ENCODE measurements around the gene SST.

Gene SST

GRCh38 chr3:187669675-187670504 lies at the start of gene SST:
TSS of gene SST (minus strand) at chr3:187670394. CDS start at chr3:187670291, 103 bp downstream.
- in situ Hi-C loops (cut with MboI; ENCODE audit: low sequenced_read_pairs), result no loop called here

- in situ Hi-C loops (cut with MboI; ENCODE audit: low sequenced_read_pairs), result loop anchor here (10.0 kb wide), 1 partner anchor 395 kb away; no protein-coding TSS in a partner anchor
Measured at GRCh38 chr3:187719628-187720336, 49.6 kb upstream of the SST start.

GRCh38 chr3:187718802-187719201 lies 48.6 kb upstream of the SST start:
- in situ Hi-C loops (cut with MboI; ENCODE audit: low sequenced_read_pairs), result loop anchor here (10.0 kb wide), 1 partner anchor 394 kb away; no protein-coding TSS in a partner anchor

- in situ Hi-C loops (cut with MboI; ENCODE audit: low sequenced_read_pairs), result loop anchor here (10.0 kb wide), 1 partner anchor 393 kb away; no protein-coding TSS in a partner anchor
Measured at GRCh38 chr3:187717572-187717971, 47.4 kb upstream of the SST start.

GRCh38 chr3:187714404-187714979 lies 44.3 kb upstream of the SST start:
- in situ Hi-C loops (cut with MboI; ENCODE audit: low sequenced_read_pairs), result loop anchor here (10.0 kb wide), 1 partner anchor 390 kb away; no protein-coding TSS in a partner anchor

GRCh38 chr3:187713504-187713903 lies 43.3 kb upstream of the SST start:
- in situ Hi-C loops (cut with MboI; ENCODE audit: low sequenced_read_pairs), result loop anchor here (10.0 kb wide), 1 partner anchor 389 kb away; no protein-coding TSS in a partner anchor

- in situ Hi-C loops (cut with MboI; ENCODE audit: low sequenced_read_pairs), result no loop called here
Measured at GRCh38 chr3:187709155-187709554, 39.0 kb upstream of the SST start.

- in situ Hi-C loops (cut with MboI; ENCODE audit: low sequenced_read_pairs), result no loop called here
Measured at GRCh38 chr3:187708696-187709095, 38.5 kb upstream of the SST start.

GRCh38 chr3:187706971-187707370 lies 36.8 kb upstream of the SST start:
- in situ Hi-C loops (cut with MboI; ENCODE audit: low sequenced_read_pairs), result no loop called here

GRCh38 chr3:187705164-187705563 lies 35.0 kb upstream of the SST start:
- in situ Hi-C loops (cut with MboI; ENCODE audit: low sequenced_read_pairs), result no loop called here

- in situ Hi-C loops (cut with MboI; ENCODE audit: low sequenced_read_pairs), result no loop called here
Measured at GRCh38 chr3:187702507-187703033, 32.4 kb upstream of the SST start, which contains the start of gene RTP2. TSS of gene RTP2 (minus strand) at chr3:187702557. CDS start at chr3:187702128, 429 bp downstream.

- in situ Hi-C loops (cut with MboI; ENCODE audit: low sequenced_read_pairs), result no loop called here
Measured at GRCh38 chr3:187700249-187700648, 30.1 kb upstream of the SST start.

GRCh38 chr3:187698499-187699399 lies 28.6 kb upstream of the SST start:
- in situ Hi-C loops (cut with MboI; ENCODE audit: low sequenced_read_pairs), result no loop called here

- in situ Hi-C loops (cut with MboI; ENCODE audit: low sequenced_read_pairs), result no loop called here
Measured at GRCh38 chr3:187696021-187696420, 25.8 kb upstream of the SST start.

GRCh38 chr3:187695449-187695848 lies 25.3 kb upstream of the SST start:
- in situ Hi-C loops (cut with MboI; ENCODE audit: low sequenced_read_pairs), result no loop called here

- in situ Hi-C loops (cut with MboI; ENCODE audit: low sequenced_read_pairs), result no loop called here
Measured at GRCh38 chr3:187694801-187695200, 24.6 kb upstream of the SST start.

- in situ Hi-C loops (cut with MboI; ENCODE audit: low sequenced_read_pairs), result no loop called here
Measured at GRCh38 chr3:187693431-187693830, 23.2 kb upstream of the SST start.

- in situ Hi-C loops (cut with MboI; ENCODE audit: low sequenced_read_pairs), result no loop called here
Measured at GRCh38 chr3:187689984-187690383, 19.8 kb upstream of the SST start.

- in situ Hi-C loops (cut with MboI; ENCODE audit: low sequenced_read_pairs), result no loop called here
Measured at GRCh38 chr3:187686621-187687273, 16.6 kb upstream of the SST start.

GRCh38 chr3:187685948-187686347 lies 15.8 kb upstream of the SST start:
- in situ Hi-C loops (cut with MboI; ENCODE audit: low sequenced_read_pairs), result no loop called here

All from HL-60/S4 treated with phorbol 12-myristate 13-acetate at 8.2 ng/mL for 4 days and 3 days (cell line).